Heart right ventricle (tissue), 16 donors: ENCODE data around the gene RFTN1. TPM values are rescaled to one million over a fixed set of nuclear protein-coding genes. Genes with fewer than 3 reads are reported as not detected.

Experiments used
- ATAC-seq, 8 donors: fragments of 200-7000 bp; cut with Tn5 transposase; one replicate each; pipeline ENCODE4 v1.9.1; 2020; ENCODE audit warnings: mild to moderate bottlenecking in 8 of 8, moderate library complexity in 8 of 8, moderate number of reproducible peaks in 1 of 8
- DNase-seq, 2 donors: peaks; one replicate each; pipeline ENCODE4 v3.0.0-alpha.2; 2020
- H3K27ac ChIP-seq, 10 donors: fragments of 200-600 bp; sonication (generic) in 2 of 10; one replicate each; pipeline versions ENCODE4 v1.5.0 to v1.8.0; 2020 to 2022; ENCODE audit warnings: mild to moderate bottlenecking in 3 of 10
- H3K27me3 ChIP-seq, 7 donors: fragments of 200-600 bp; one replicate each; pipeline ENCODE4 v1.8.0; 2021 to 2022; ENCODE audit warnings: mild to moderate bottlenecking in 2 of 7
- H3K36me3 ChIP-seq, 9 donors: fragments of 200-600 bp; sonication (generic) in 1 of 9; one replicate each; pipeline versions ENCODE4 v1.5.0 to v1.8.0; 2020 to 2022; ENCODE audit warnings: mild to moderate bottlenecking in 2 of 9
- H3K4me1 ChIP-seq, 9 donors: fragments of 200-600 bp; sonication (generic) in 1 of 9; one replicate each; pipeline versions ENCODE4 v1.5.0 to v1.8.0; 2020 to 2022; ENCODE audit warnings: mild to moderate bottlenecking in 4 of 9
- H3K4me3 ChIP-seq, 10 donors: fragments of 200-600 bp; sonication (generic) in 2 of 10; one replicate each; pipeline versions ENCODE4 v1.5.0 to v1.8.0; 2020 to 2022; ENCODE audit warnings: mild to moderate bottlenecking in 7 of 10, moderate library complexity in 2 of 10
- H3K9me3 ChIP-seq, 11 donors: fragments of 200-600 bp in 10 of 11; sonication (generic) in 2 of 11; one replicate each; pipeline versions ENCODE4 v1.5.0 to v1.8.0; 2013 to 2022; ENCODE audit warnings: mild to moderate bottlenecking in 2 of 11, control low read depth in 1 of 11, moderate library complexity in 1 of 11
- WGBS, 2 donors: extraction: QIAGEN DNeasy Blood & Tissue Kit; methylation state at CpG; one replicate each; pipeline ENCODE4 v1.1.7; 2013; ENCODE audit warnings: inconsistent platforms in 1 of 2; 5-methylcytosine and 5-hydroxymethylcytosine counted together
- intact Hi-C, 10 donors: fragments of 100-400 bp; cut with DNase I; formaldehyde crosslinking; loops; one replicate each; pipeline versions ENCODE4 v1.11.1 to v1.14.2; 2022
- polyA plus RNA-seq, 2 donors: library from polyadenylated mRNA; stranded (reverse); fragments of 200-250 nt; gene quantifications; one replicate each; pipeline ENCODE4 v1.2.3, GENCODE V29; 2013
- total RNA-seq, 10 donors: library from RNA; stranded (reverse); fragmentation: NEBNext Ultra II Directional in 3 of 10; extraction: Animal tissue kit (Norgen Biotek cat#: 25700) in 3 of 10; gene quantifications; one replicate each; pipeline versions ENCODE4 v1.2.1 to v1.2.4, GENCODE V29; 2021 to 2023
- TF ChIP-seq, protein P1 (sequence below), 9 donors: fragments of 200-600 bp; sonication (generic) in 2 of 9; IDR thresholded peaks; one replicate each; pipeline versions ENCODE4 v1.5.0 to v1.8.0; 2021 to 2022; ENCODE audit warnings: antibody characterized with exemption in 9 of 9, mild to moderate bottlenecking in 5 of 9, moderate library complexity in 1 of 9
- donor health status: Arrhythmogenic right ventricular cardiomyopathy.
- donor health status: ischemic (EF 13 %, LVEDD 7.1; RV severe dilation, severe dysfunction).
- donor health status: healthy with polysubstance abuse.
- donor health status: DM: no; HTN: yes; CAD: no.
- donor health status: DM: no; HTN: no; CAD: no.
- donor health status: ischemic (EF 25% LVEDD 6.9; RV normal size, moderate dysfunction).
- donor health status: ischemic (EF 25% LVEDD 5.7; RV mildly dilated, moderate dysfunction).
- donor health status: healthy.
- donor health status: DM: yes; HTN: yes; CAD: no.
- donor health status: Ischemic cardiomyopathy.
- donor health status: ischemic (EF 35%, LVEDD 5.7; RV mildly dilated, moderate dysfunction).
- donor health status: nonischemic (EF 11% LVEDD 7.7; RV severe dilation, severe dysfunction).
- donor health status: DM: yes; HTN: yes; CAD: no.
- donor health status: PGD.
- donor health status: ischemic (EF 29% LVEDD 5.4; RV normal size, mild dysfunction).
- donor health status: nonischemic (EF 23%, LVEDD 6.1; RV moderate dilation, normal function).

The RFTN1 gene
- total and polyA plus RNA-seq, 12 donors = 17.4 to 32.2 (median 24.0) TPM

DNA sequence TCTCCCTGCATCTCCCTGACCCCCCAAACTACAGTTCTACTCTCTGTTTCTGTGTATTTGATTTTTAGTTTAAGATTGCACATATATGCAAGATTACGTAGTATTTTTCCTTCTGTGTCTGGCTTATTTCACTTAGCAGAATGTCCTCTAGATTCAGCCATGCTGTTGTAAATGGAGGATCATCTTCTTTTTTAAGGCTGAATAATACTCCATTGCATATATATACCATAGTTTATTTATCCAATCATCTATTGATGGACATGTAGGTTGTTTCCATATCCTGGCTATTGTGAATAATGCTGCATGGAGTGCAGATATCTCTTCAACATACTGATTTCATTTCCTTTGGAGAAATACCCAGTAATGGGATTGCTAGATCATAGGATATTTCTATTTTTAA lies 70.8 kb downstream of the RFTN1 start:
- TF ChIP-seq, protein P1, sequence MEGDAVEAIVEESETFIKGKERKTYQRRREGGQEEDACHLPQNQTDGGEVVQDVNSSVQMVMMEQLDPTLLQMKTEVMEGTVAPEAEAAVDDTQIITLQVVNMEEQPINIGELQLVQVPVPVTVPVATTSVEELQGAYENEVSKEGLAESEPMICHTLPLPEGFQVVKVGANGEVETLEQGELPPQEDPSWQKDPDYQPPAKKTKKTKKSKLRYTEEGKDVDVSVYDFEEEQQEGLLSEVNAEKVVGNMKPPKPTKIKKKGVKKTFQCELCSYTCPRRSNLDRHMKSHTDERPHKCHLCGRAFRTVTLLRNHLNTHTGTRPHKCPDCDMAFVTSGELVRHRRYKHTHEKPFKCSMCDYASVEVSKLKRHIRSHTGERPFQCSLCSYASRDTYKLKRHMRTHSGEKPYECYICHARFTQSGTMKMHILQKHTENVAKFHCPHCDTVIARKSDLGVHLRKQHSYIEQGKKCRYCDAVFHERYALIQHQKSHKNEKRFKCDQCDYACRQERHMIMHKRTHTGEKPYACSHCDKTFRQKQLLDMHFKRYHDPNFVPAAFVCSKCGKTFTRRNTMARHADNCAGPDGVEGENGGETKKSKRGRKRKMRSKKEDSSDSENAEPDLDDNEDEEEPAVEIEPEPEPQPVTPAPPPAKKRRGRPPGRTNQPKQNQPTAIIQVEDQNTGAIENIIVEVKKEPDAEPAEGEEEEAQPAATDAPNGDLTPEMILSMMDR (IDR thresholded peaks at IDR 0.05) = no peak
- DNase-seq = no peak
- H3K27ac ChIP-seq = no peak overlapping the region
- H3K36me3 ChIP-seq = peaks cover 0 to 7% (median 0%) of the 10 kb centered on the region in 9 donors
- H3K4me3 ChIP-seq = no peak overlapping the region
- no peaks in the 10 kb centered on the region for H3K9me3 ChIP-seq
- H3K4me1 ChIP-seq = peaks cover 0 to 68% (median 38%) of the 10 kb centered on the region in 9 donors
- 97 to 98% methylated on average over 1 of the region's 1 CpG for WGBS, 2 donors
- ATAC-seq = no peak
- intact Hi-C loops = loop anchor here in 2 of 10 donors (10.0 kb wide), 2 partner anchors 48 to 72 kb away; partner anchors contain the start of gene RFTN1 (in 1 of the 2)
- no peaks in the 10 kb centered on the region for H3K27me3 ChIP-seq

DNA sequence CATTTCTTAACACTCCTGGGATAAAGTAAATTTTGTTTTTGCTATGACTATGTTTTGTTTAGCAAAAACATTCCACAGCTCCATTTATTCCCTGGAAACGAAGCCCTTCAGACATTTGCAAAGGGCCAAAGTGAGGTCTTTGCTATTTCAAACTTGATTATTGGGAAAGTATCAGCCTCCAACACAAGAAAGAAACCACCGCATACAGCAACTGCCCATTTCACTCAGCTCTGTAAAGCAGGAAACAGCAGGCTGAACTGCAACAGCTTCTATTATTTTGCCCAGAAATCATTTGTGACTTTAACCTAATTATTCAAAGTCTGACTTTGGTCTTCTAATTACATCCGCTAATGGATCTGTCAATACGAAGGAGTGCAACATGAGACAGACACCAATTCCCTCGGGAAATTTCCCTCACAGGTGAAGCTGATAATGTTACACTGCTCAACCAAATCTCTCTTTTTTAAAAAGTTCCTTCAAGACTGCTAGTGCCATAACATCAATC lies 72.1 kb downstream of the RFTN1 start:
- Histone ChIP-seq H3K9me3 (no peaks in the 10 kb centered on the region), H3K4me3 (no peak overlapping the region), H3K36me3 (peaks cover 0 to 7% (median 0%) of the 10 kb centered on the region in 9 donors), H3K27ac (peak overlapping the region in 4 of 10 donors; percentile 23 to 67 (median 36)), H3K27me3 (no peaks in the 10 kb centered on the region), H3K4me1 (peaks cover 0 to 63% (median 36%) of the 10 kb centered on the region in 9 donors)
- DNase-seq (no peak), ATAC-seq (peak in 1 of 8 donors; percentile 21)
- intact Hi-C loops = loop anchor here in 2 of 10 donors (10.0 kb wide), 2 partner anchors 47 to 73 kb away; partner anchors contain the start of gene RFTN1 (in 1 of the 2)
- WGBS, 2 donors = 40 to 51% methylated on average over 5 of the region's 5 CpGs
- TF ChIP-seq, protein P1 (IDR thresholded peaks at IDR 0.05) = no peak

DNA sequence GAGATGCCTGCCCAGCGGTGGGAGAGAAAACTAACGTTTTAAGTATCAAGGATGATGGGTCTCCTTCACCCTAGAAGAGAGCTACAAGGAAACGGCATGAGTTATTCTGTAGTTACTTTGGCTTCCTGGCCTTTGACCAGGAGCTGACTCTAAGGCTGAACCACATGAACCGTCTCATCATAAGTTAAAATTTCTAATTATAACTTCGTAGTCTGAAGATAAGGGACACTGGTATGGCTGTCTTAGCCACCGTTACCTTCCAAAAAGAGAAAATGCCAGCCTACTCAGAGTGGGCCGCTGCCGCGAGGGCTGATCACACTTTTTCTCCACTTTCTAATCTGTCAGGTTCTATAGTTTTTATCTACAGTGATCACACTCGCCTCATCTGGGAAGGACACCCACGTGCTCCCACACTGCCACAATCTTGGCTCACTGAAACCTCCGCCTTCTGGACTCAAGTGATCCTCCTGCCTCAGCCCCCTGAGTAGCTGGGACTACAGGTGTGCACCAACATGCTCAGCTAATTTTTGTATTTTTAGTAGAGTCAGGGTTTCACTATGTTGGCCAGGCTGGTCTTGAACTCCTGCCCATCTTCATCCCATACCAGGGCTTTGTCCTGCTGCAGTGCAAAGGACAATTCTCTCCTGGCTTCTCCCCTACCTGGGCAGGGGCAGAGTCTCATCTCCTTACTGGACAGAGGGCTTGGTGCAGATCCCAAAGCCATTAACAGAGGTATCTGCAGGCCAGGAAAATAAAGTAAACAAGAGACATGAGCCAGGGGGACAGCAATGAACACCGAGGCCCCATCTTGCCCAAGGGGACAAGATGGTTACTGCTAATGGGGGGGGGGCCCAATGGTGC lies 73.4 kb downstream of the RFTN1 start:
- Histone ChIP-seq H3K4me1 (peaks cover 0 to 63% (median 36%) of the 10 kb centered on the region in 9 donors), H3K36me3 (no peaks in the 10 kb centered on the region), H3K4me3 (no peak overlapping the region), H3K27me3 (no peaks in the 10 kb centered on the region), H3K9me3 (peaks cover 0 to 3% (median 0%) of the 10 kb centered on the region in 11 donors), H3K27ac (peak overlapping the region in 8 of 10 donors; percentile 28 to 72 (median 64))
- WGBS, 2 donors = 56 to 58% methylated on average over 13 of the region's 13 CpGs
- TF ChIP-seq, protein P1 (IDR thresholded peaks at IDR 0.05) = no peak
- intact Hi-C loops = loop anchor here in 2 of 10 donors (10.0 kb wide), 2 partner anchors 45 to 75 kb away; partner anchors contain the start of gene RFTN1 (in 1 of the 2)
- ATAC-seq (peak in 7 of 8 donors; percentile 24 to 59 (median 45)), DNase-seq (no peak)

DNA sequence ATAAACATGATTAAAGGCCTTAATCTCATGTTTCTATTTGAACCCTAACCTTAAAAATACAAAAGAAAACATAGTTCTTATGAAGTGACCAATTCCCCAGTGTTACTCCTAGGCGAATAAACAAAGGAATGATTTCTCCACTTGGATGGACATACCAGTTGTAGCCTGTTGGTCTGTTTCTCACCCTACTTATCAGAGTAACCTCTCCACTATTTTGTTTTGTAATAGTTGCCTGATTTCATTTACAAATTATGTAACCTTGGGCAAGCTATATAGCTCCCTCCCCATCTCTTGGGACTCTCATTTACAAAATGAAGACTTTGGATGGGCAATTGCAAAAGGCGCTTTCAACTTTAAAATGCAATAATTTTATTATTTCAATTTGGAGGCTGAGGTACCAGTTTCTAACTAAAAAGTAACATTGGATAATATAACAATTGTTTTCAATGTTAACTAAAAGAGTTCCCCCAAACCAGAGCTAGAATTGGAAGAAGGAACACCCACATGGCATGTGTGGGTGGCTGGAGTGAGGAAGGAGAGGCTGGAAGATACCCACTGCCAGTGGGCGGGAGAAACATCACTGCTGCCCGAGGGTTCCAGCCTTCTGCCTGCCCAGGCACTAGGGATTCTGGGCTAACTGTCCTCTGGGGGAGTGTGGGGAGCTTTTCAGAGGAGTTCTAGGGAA lies 74.2 kb downstream of the RFTN1 start:
- no peaks in the 10 kb centered on the region for H3K27me3 ChIP-seq
- no peaks in the 10 kb centered on the region for H3K36me3 ChIP-seq
- DNase-seq = no peak
- ATAC-seq = peak; percentile 44 to 77 (median 65)
- TF ChIP-seq, protein P1 (IDR thresholded peaks at IDR 0.05) = no peak
- H3K27ac ChIP-seq = peak overlapping the region in 8 of 10 donors; percentile 28 to 72 (median 64)
- peaks cover 0 to 57% (median 36%) of the 10 kb centered on the region in 9 donors for H3K4me1 ChIP-seq
- intact Hi-C loops = no loop called here
- no peak overlapping the region for H3K4me3 ChIP-seq
- WGBS, 2 donors = 79 to 80% methylated on average over 4 of the region's 4 CpGs
- peaks cover 0 to 3% (median 0%) of the 10 kb centered on the region in 11 donors for H3K9me3 ChIP-seq
